DND-41 (cell line): ENCODE measurements around the gene SIRT6.
A peak's percentile ranks its signal among the peaks of the same experiment; 100 is the strongest.

ENCODE experiments used
- EZH2 ChIP-seq: IDR thresholded peaks from 3 replicates; pipeline ENCODE4 v1.6.1; 2012; ENCODE audit warnings: borderline replicate concordance, low read depth, mild to moderate bottlenecking, moderate library complexity, low read length, inconsistent platforms; ENCODE audit not compliant: severe bottlenecking
- TF ChIP-seq, protein P1 (sequence below): IDR thresholded peaks from 2 replicates; pipeline ENCODE4 v1.5.1; 2012; ENCODE audit warnings: borderline replicate concordance, low read length, moderate library complexity, mild to moderate bottlenecking; ENCODE audit not compliant: poor library complexity, severe bottlenecking; ENCODE audit errors: extremely low read depth

DNA sequence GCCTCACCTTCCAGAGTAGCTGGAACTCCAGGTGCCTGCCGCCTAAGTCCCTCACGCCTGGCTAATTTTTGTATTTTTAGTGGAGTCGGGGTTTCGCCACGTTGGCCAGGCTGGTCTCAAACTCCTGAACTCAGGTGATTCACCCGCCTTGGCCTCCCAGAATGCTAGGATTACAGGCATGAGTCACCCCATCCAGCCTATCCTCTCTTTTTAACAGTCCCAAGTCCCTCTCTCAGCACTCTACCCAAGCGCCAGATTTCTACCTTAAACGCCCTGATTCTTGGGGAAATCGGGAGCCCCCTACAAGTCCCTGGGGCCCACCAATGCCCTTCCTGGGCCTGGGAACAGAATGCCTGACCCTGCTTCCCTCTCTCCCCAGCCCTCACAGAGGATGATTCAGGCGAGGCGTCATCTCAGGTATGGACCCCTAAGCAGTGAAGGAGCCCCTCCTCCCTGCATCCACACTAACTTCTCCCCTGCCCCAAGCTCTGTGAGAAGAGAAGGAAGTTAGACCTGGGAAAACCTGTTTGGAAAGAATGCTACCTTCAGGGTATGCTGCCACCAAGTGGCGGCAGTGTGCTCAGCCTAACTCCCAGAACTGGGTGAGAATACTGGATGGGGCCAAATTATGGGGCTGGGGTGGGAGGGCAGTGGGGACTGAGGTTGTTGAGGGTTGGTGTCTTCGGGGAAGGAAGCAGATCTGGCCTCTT is 26.2 kb upstream of the SIRT6 start:
- TF ChIP-seq, protein P1, sequence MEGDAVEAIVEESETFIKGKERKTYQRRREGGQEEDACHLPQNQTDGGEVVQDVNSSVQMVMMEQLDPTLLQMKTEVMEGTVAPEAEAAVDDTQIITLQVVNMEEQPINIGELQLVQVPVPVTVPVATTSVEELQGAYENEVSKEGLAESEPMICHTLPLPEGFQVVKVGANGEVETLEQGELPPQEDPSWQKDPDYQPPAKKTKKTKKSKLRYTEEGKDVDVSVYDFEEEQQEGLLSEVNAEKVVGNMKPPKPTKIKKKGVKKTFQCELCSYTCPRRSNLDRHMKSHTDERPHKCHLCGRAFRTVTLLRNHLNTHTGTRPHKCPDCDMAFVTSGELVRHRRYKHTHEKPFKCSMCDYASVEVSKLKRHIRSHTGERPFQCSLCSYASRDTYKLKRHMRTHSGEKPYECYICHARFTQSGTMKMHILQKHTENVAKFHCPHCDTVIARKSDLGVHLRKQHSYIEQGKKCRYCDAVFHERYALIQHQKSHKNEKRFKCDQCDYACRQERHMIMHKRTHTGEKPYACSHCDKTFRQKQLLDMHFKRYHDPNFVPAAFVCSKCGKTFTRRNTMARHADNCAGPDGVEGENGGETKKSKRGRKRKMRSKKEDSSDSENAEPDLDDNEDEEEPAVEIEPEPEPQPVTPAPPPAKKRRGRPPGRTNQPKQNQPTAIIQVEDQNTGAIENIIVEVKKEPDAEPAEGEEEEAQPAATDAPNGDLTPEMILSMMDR = peak; percentile 54
- no peak for TF ChIP-seq EZH2
